ENCODE data around the gene VPS8. TPM values are rescaled to one million over a fixed set of nuclear protein-coding genes. Genes with fewer than 3 reads are reported as not detected.

Gene VPS8
- total RNA-seq, 3 donors from 2014 or later = 52.2 to 86.3 (median 61.9) TPM

DNA sequence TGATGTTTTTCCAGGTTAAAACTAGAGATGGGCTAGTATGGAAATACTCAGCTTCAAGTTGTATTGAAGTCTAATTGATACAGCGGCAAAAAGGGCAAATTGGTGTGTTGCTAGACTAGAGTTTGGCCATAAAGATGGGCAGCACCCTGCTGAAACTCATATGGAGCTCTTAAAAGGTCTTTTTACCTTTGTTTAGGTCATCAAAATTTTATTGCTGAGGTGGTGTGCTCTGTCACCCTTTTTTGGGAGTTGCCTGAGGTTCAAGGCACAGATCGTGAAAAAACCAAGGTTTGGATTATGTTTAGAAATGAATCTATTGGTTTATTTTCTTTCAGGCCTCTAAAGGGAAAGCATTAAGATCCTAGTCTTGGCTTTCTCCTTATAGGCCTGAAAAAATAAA, 38.2 kb downstream of the VPS8 start:
- H3K4me1 ChIP-seq = no peaks in the 10 kb centered on the region
- H3K4me3 ChIP-seq = no peak overlapping the region
- TF ChIP-seq POLR2A (IDR thresholded peaks at IDR 0.05) = no peak
- TF ChIP-seq POLR2AphosphoS5 (IDR thresholded peaks at IDR 0.05) = no peak
- TF ChIP-seq CTCF (IDR thresholded peaks at IDR 0.05) = no peak
- no peak overlapping the region for H3K27ac ChIP-seq
- intact Hi-C loops (cut with DNase I; ENCODE audit: low total_unique reads) = no loop called here
- peaks cover 15% of the 10 kb centered on the region for H3K36me3 ChIP-seq
- no peak for DNase-seq (ENCODE audit: low spot score in 2 of 2)
- no peaks in the 10 kb centered on the region for H3K27me3 ChIP-seq
- H3K9me3 ChIP-seq = no peaks in the 10 kb centered on the region

GRCh38 chr3:184857099-184857498, 45.1 kb downstream of the VPS8 start:
- no peak overlapping the region for H3K4me3 ChIP-seq
- TF ChIP-seq CTCF (IDR thresholded peaks at IDR 0.05) (no peak), POLR2AphosphoS5 (IDR thresholded peaks at IDR 0.05) (no peak), POLR2A (IDR thresholded peaks at IDR 0.05) (no peak)
- no peaks in the 10 kb centered on the region for H3K4me1 ChIP-seq
- peaks cover 20% of the 10 kb centered on the region for H3K36me3 ChIP-seq
- intact Hi-C loops (cut with DNase I; ENCODE audit: low total_unique reads) = no loop called here
- DNase-seq (ENCODE audit: low spot score in 2 of 2) = no peak
- no peaks in the 10 kb centered on the region for H3K9me3 ChIP-seq
- H3K27me3 ChIP-seq = no peaks in the 10 kb centered on the region
- H3K27ac ChIP-seq = no peak overlapping the region

DNA sequence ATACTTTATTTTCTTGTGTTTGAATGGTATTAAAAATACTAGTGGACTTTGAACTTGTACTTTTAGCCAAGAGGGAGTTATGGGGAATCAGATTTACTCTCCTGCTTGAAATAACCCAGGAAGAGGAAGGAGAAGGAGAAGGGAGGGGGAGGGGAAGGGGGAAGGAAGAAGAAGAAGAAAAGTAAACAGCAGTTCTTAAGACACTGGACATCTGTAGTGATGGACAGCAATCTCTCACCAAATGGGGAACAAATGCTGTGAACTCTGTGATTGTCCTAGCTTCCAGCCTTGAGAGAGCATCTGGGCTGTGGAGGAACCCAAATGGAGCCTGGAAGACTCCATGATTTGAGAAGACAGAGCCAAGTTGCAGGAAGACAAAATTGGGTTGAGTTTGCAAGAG, 52.0 kb downstream of the VPS8 start:
- no peaks in the 10 kb centered on the region for H3K9me3 ChIP-seq
- no peak overlapping the region for H3K27ac ChIP-seq
- TF ChIP-seq POLR2A (IDR thresholded peaks at IDR 0.05) = no peak
- no peaks in the 10 kb centered on the region for H3K36me3 ChIP-seq
- intact Hi-C loops (cut with DNase I; ENCODE audit: low total_unique reads) = no loop called here
- H3K27me3 ChIP-seq = no peaks in the 10 kb centered on the region
- no peak for DNase-seq (ENCODE audit: low spot score in 2 of 2)
- no peaks in the 10 kb centered on the region for H3K4me1 ChIP-seq
- no peak overlapping the region for H3K4me3 ChIP-seq

DNA sequence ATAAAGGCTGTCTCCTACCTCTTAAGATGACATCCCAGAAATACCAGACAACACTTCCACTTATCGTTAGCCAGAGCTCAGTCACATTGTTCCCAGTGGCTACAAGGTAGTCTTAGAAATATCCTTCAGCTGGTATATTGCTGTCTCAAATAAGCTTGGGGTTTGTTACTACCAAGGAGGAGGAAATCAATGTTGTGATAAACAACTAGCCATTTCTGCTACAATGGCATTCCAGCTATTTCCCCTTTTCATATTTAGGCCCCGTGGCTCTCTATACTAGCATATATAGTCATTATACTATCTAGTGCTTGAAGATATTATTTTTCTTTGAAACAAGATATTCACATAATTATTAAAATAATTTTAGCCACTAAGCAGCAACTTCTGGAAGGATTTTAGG, 56.5 kb downstream of the VPS8 start:
- intact Hi-C loops (cut with DNase I; ENCODE audit: low total_unique reads) = no loop called here
- Histone ChIP-seq H3K27ac (no peak overlapping the region), H3K9me3 (no peaks in the 10 kb centered on the region), H3K4me1 (no peaks in the 10 kb centered on the region), H3K36me3 (peaks cover 5% of the 10 kb centered on the region), H3K4me3 (no peak overlapping the region), H3K27me3 (no peaks in the 10 kb centered on the region)
- no peak for TF ChIP-seq CTCF (IDR thresholded peaks at IDR 0.05)
- TF ChIP-seq POLR2A (IDR thresholded peaks at IDR 0.05) = no peak
- TF ChIP-seq POLR2AphosphoS5 (IDR thresholded peaks at IDR 0.05) = no peak
- no peak for DNase-seq (ENCODE audit: low spot score in 2 of 2)

DNA sequence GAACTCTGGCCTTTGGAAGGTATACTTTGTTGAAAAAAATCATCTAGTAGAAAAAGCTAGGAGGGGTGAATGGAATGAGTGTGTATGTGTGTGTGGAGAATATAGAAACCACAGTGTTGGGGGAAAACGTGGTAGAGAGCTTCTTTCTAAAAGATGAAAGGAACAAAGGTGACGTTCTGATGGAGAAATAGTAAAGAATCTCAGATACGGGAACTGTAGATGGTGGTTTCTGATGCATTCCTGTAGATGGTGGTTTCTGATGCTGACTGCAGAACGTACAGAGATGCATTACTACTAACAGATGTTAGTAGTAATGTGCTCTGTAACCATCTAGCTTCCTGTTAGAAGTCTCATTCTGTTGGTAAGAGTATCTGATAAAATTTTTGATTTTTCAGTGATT, 60.2 kb downstream of the VPS8 start:
- no peak for TF ChIP-seq POLR2A (IDR thresholded peaks at IDR 0.05)
- no peak for TF ChIP-seq CTCF (IDR thresholded peaks at IDR 0.05)
- TF ChIP-seq POLR2AphosphoS5 (IDR thresholded peaks at IDR 0.05) = no peak
- no peak overlapping the region for H3K27ac ChIP-seq
- DNase-seq (ENCODE audit: low spot score in 2 of 2) = no peak
- no peaks in the 10 kb centered on the region for H3K4me1 ChIP-seq
- no peaks in the 10 kb centered on the region for H3K27me3 ChIP-seq
- H3K9me3 ChIP-seq = no peaks in the 10 kb centered on the region
- no peak overlapping the region for H3K4me3 ChIP-seq
- H3K36me3 ChIP-seq = peaks cover 5% of the 10 kb centered on the region
- intact Hi-C loops (cut with DNase I; ENCODE audit: low total_unique reads) = no loop called here

DNA sequence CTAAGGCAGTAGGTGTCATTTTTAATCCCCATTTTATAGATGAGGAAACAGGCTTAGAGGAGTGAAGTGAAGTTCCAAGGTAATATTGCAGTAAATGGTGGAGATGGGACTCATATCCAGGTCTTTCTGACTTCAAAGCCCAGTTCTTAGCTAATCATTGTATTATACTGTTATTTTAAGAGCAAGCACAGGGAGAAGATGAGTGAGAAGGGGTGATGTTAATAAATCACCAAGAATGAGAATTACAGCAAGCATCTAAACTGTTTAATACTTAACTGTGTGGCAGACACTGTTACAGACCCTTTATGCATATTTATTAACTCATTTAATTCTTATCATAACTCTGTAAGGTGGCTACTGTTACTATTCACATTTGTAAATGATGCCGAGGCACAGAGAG, 61.2 kb downstream of the VPS8 start:
- Histone ChIP-seq H3K27me3 (no peaks in the 10 kb centered on the region), H3K27ac (no peak overlapping the region), H3K4me1 (no peaks in the 10 kb centered on the region), H3K36me3 (peaks cover 5% of the 10 kb centered on the region), H3K4me3 (no peak overlapping the region), H3K9me3 (no peaks in the 10 kb centered on the region)
- no peak for TF ChIP-seq CTCF (IDR thresholded peaks at IDR 0.05)
- no peak for TF ChIP-seq POLR2AphosphoS5 (IDR thresholded peaks at IDR 0.05)
- TF ChIP-seq POLR2A (IDR thresholded peaks at IDR 0.05) = no peak
- intact Hi-C loops (cut with DNase I; ENCODE audit: low total_unique reads) = no loop called here
- no peak for DNase-seq (ENCODE audit: low spot score in 2 of 2)

All from breast epithelium (tissue), 4 donors.